Measurements from ENCODE around the gene NUTM2D.
"Not testable (repeated sequence)": the region's sequence is repeated elsewhere in the genome, so short reads cannot be mapped to it uniquely, and the experiment has no call there.

The NUTM2D gene

DNA sequence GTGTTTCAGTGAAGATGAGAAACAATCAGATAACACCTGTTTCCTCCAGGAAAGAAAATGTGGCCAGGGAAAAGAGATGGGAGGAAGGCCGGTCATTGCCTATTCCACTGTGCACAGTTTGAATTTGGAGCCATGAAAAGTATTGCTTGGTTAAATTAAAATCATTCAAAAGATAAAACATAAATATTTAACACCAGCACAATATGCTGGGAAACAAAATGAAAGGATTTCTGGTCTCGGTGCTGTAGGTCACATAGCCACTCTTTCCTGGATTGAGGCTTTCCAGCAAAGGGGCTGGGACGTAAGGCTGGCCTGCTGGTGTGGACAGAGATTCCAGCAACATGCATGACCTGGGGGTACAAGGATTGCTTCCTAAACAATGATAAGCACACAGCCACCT is at the start of gene NUTM2D:
Gene NUTM2D (plus strand): TSS at position 301 of the 400 bp plus-strand sequence. CDS start 522 bp downstream, outside the sequence.
- H3K27ac ChIP-seq, result not testable (repeated sequence)

DNA sequence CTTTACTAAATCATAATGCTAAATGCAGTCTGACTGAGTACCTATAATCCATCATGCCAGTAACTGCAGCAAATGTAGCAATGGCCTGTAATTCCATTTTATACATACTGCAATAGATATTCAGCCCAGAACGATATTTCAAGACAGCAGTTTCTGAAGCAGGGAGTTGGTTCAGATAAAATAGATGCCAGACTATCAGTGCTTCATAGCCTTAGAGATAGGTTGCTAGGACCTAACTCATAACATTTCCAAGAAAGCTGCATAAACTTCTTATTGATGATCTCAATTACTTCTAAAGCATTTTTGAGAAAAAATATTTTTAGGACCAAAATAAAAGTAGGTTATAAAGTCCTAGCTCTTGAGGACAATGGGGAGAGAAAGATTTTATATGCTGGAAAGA is 48.8 kb upstream of the NUTM2D start:
- H3K27ac ChIP-seq, result not testable (repeated sequence)

DNA sequence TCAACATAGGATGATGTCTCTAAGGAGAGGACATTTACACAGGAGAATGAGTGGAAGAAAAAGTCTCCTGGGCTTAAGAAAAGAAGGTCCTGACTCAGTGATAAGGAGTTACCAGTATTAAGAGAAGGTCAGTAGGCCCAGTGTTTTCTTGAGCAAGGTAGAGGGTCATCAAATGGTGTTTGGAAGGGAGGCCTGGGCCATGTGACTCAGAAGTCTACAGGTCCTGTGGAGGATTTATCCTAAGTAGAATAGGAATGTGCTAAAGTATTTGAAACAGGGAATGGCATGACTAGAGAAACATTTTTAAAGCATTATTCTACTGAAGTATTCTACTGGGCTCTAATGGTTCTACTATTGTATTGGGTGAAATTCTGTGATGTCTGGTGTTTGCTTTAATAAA is 47.9 kb upstream of the NUTM2D start:
- H3K27ac ChIP-seq, result not testable (repeated sequence)

GRCh38 chr10:87311521-87311920 is 46.0 kb upstream of the NUTM2D start:
- H3K27ac ChIP-seq, result not testable (repeated sequence)

- not testable (repeated sequence) for H3K27ac ChIP-seq
These were observed 43.7 kb upstream of the NUTM2D start for GRCh38 chr10:87313649-87314359.

- H3K27ac ChIP-seq, result not testable (repeated sequence)
These were observed 43.1 kb upstream of the NUTM2D start for GRCh38 chr10:87314360-87314973.

DNA sequence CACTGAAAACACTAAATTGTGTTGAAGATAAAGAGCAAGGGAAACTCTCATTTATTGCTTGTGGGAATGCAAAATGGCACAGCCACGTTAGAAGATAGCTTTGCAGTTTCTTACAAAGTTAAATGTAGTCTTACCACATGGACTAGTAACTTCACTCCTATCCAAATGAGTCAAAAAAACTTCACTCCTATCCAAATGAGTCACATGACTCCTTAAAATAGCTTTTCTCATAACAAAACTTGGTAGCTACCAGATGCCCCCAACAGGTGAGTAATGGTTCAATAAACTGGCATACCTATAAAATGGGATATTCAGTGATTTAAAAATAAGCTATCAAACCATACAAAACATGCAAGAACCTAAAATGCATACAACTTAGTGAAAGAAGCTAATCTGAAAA is 36.0 kb upstream of the NUTM2D start:
- not testable (repeated sequence) for H3K27ac ChIP-seq

DNA sequence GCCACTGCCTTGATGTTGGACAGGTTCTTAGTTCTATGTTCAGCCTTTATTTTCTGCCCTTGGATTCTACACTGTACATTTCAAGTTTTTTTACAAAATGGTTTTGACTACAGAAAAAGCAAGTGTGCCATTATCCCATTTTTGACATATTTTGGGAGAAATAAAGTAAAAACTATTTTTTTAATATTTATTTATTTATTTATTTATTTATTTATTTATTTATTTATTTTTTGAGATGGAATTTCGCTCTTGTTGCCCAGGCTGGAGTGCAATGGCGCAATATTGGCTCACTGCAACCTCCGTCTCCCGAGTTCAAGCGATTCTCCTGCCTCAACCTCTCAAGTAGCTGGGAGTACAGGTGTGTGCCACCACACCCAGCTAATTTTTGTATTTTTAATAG is 33.0 kb upstream of the NUTM2D start:
- not testable (repeated sequence) for H3K27ac ChIP-seq

- H3K27ac ChIP-seq, result not testable (repeated sequence)
These were observed 29.6 kb upstream of the NUTM2D start for GRCh38 chr10:87327958-87328357.

GRCh38 chr10:87329131-87329530 is 28.4 kb upstream of the NUTM2D start:
- not testable (repeated sequence) for H3K27ac ChIP-seq

DNA sequence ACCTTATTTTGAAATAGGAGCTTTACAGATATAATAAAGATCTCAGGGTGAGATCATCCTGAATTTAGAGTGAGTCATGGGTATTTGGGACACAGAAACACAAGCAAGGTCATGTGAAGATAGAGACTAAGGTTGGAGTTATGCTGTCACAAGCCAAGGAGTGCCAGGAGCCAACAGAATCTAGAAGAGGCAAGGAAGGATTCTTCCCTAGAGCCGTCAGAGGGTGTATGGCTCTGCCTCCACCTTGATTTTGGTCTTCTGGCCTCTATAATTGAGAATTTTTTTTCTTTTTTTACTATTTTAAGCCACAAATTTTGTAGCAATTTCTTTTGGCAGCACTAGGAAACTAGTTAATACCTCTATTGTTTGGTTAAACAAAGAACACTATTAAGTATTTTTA is 24.9 kb upstream of the NUTM2D start:
- not testable (repeated sequence) for H3K27ac ChIP-seq

GRCh38 chr10:87340411-87340810 is 17.1 kb upstream of the NUTM2D start:
- not testable (repeated sequence) for H3K27ac ChIP-seq

GRCh38 chr10:87341546-87342142 is 15.9 kb upstream of the NUTM2D start:
- peak overlapping the region; percentile 71 for H3K27ac ChIP-seq

DNA sequence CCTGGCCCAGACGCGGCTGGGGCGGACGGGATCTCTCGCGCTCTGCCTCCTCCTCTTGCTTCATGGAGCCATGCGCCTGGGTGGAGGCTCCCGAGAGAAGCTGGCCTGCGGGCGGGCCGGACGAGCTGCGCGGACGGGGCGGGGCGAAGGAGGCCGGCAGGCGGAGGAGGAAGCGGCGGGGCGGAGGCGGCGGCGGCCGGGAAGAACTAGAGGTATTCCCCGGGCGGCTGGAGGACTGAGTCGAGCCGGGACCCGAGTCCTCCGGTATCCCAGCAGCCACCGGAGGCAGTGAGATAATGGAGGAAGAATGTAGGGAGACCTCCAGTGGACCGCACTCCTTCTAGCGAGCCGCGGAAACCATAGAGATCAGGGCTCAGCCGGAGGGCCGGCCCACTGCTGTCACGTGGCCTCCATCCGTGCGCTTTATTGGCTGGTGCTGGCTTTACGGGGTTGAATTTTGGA is 15.3 kb upstream of the NUTM2D start:
- peak overlapping the region; percentile 71 for H3K27ac ChIP-seq

GRCh38 chr10:87342711-87343258 is 14.8 kb upstream of the NUTM2D start:
- peak overlapping the region; percentile 71 for H3K27ac ChIP-seq
- peak; percentile 28 for TF ChIP-seq CTCF (conservative IDR thresholded peaks at IDR 0.05)

DNA sequence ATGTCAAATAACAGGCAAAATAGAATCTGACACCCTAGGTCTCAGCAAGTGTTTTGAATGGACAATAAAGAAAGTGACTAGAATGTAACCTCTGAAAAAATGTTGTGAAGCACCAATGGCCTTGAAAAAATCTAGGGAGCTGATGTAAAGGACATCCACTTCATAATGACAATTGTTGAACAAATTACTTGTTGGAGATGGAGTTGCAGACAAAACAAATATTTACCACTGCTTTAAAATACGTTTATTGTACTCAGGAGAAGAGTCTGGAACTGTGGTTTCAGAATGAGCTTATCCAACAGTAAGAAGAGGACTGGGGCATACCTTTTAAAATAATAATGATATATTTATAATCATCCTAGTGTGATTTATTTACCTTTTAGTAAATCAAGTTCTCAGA is 11.8 kb upstream of the NUTM2D start:
- H3K27ac ChIP-seq, result not testable (repeated sequence)

DNA sequence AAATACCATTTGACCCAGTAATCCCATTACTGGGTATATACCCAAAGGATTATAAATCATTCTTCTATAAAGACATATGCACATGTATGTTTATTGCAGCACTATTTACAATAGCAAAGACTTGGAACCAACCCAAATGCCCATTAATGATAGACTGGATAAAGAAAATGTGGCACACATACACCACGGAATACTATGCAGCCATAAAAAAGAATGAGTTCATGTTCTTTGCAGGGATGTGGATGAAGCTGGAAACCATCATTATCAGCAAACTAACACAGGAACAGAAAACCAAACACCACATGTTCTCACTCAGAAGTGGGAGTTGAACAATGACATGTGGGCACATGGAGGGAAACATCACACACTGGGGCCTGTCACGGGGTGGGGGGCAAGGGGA is 7.4 kb upstream of the NUTM2D start:
- not testable (repeated sequence) for H3K27ac ChIP-seq

- H3K27ac ChIP-seq, result not testable (repeated sequence)
These were observed 4.7 kb upstream of the NUTM2D start for GRCh38 chr10:87352825-87353224.

DNA sequence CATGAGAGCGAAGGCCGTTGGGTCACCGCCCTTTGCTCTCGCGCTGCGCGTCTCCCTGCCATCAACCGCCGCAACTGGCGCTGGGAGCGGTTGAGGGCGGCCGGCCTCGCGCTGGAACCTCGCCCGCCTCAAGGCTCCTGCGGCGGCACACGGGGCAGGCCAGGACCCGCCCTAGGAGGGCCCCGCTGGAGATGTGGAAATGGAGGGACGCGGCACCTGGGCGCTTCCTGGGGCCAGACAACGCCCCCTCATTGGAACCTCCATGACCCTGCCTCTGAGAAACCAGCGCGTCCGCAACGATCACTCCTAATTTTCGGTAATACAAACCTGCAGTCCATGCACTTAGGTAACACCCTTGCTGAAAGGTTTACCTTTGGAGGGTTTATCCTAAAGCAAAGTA is 2.4 kb upstream of the NUTM2D start:
- not testable (repeated sequence) for H3K27ac ChIP-seq

DNA sequence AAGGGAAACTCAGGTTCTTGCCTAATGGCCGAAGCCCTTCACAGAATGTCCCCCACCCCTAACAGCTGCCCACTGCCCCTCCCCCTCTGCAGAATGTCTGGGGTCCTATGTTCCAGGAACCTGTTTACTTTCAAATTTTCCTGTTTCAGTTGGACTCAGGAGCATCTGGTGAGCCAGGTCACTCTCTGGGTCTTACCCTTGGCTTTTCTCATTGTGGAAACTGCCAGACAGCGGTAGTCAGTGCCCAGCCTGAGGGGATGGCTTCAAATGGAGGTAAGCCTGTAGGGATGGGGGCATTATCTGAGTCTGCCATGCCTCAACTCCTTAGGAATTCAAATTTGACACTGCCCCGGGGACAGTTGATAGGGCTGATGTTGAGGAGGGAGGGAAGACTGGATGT is 615 bp downstream of the NUTM2D start:
- H3K27ac ChIP-seq, result not testable (repeated sequence)

GRCh38 chr10:87369514-87370112 is 12.1 kb downstream of the NUTM2D start:
- not testable (repeated sequence) for H3K27ac ChIP-seq
